A549 (cell line): ENCODE results near the gene TRAF3. TPM values are rescaled to one million over a fixed set of nuclear protein-coding genes. Genes with fewer than 3 reads are reported as not detected.

Source experiments
- ATAC-seq, 2 experiments: fragments of 200-7000 bp in 1 of 2; fragments of >200 bp in 1 of 2; cut with Nextera tagmentation in 1 of 2; cut with Tn5 transposase in 1 of 2; 3 replicates each; pipeline versions ENCODE4 v1.8.0 to v1.9.1; 2018 to 2020; ENCODE audit warnings: mild to moderate bottlenecking in 1 of 2, moderate library complexity in 1 of 2
- CTCF ChIA-PET: fragments of 300-600 bp; sonication (Branson Sonifier 250); formaldehyde crosslinking; extraction: SDS; loops from one replicate; lab custom pipeline; 2021; ENCODE audit warnings: antibody characterized with exemption, inconsistent platforms; lab: Yijun Ruan, JAX
- POLR2A ChIA-PET: fragments of 350-600 bp; formaldehyde crosslinking; extraction: SDS; loops from one replicate; lab custom pipeline; 2021; ENCODE audit warnings: antibody characterized with exemption, inconsistent platforms; lab: Yijun Ruan, JAX
- DNase-seq, 2 experiments: peaks; one replicate each; pipeline versions ENCODE4 v3.0.0 to v3.0.0-alpha.2; 2011 to 2016; ENCODE audit warnings: low read depth in 1 of 2, low spot score in 1 of 2
- FAIRE-seq: peaks from 2 replicates; lab custom pipeline; 2011; peaks lifted over from hg19 to GRCh38; lab: Jason Lieb, UNC
- H3K27ac ChIP-seq, 2 experiments: fragments of >200 bp; sonication (Bioruptor Twin); formaldehyde crosslinking; 3 replicates each; pipeline ENCODE4 v1.5.1; 2016 to 2017
- H3K4me1 ChIP-seq: fragments of >200 bp; sonication (Bioruptor Twin); formaldehyde crosslinking; 3 replicates; pipeline ENCODE4 v1.6.1; 2016
- H3K4me2 ChIP-seq: fragments of >200 bp; sonication (Bioruptor Twin); formaldehyde crosslinking; 3 replicates; pipeline ENCODE4 v1.6.1; 2016
- H3K4me3 ChIP-seq: fragments of >200 bp; sonication (Bioruptor Twin); formaldehyde crosslinking; 3 replicates; pipeline ENCODE4 v1.5.1; 2016
- H3K9me3 ChIP-seq: fragments of >200 bp; sonication (Bioruptor Twin); formaldehyde crosslinking; 3 replicates; pipeline ENCODE4 v1.6.1; 2016
- ATOH8 ChIP-seq: fragments of 250-450 bp; sonication (Bioruptor Pico); IDR thresholded peaks from 2 replicates; pipeline ENCODE4 v1.5.0; 2020; ENCODE audit warnings: low read depth, mild to moderate bottlenecking, moderate library complexity
- BCL3 ChIP-seq: fragments of >200 bp; sonication (Bioruptor Twin); formaldehyde crosslinking; IDR thresholded peaks from 3 replicates; pipeline ENCODE4 v1.6.1; 2016
- CTCF ChIP-seq: fragments of >200 bp; sonication (Bioruptor Twin); formaldehyde crosslinking; IDR thresholded peaks from 3 replicates; pipeline ENCODE4 v1.5.1; 2016
- EHF ChIP-seq: fragments of 250-450 bp; sonication (Bioruptor Pico); IDR thresholded peaks from 2 replicates; pipeline ENCODE4 v1.5.0; 2020; ENCODE audit warnings: mild to moderate bottlenecking
- FOXS1 ChIP-seq: fragments of 250-450 bp; sonication (Bioruptor Pico); IDR thresholded peaks from 2 replicates; pipeline ENCODE4 v1.5.0; 2020; ENCODE audit warnings: mild to moderate bottlenecking, moderate library complexity
- HMGXB4 ChIP-seq: fragments of 250-450 bp; sonication (Bioruptor Pico); IDR thresholded peaks from 2 replicates; pipeline ENCODE4 v1.5.0; 2021; ENCODE audit warnings: mild to moderate bottlenecking, moderate library complexity, borderline replicate concordance
- KDM5A ChIP-seq: fragments of 200-600 bp; sonication (generic); IDR thresholded peaks from 2 replicates; pipeline ENCODE4 v1.6.1; 2016; ENCODE audit warnings: antibody characterized with exemption, mild to moderate bottlenecking
- NFE2L2 ChIP-seq: fragments of 150-350 bp; conservative IDR thresholded peaks from 2 replicates; pipeline ENCODE4 v1.6.1; 2014; ENCODE audit warnings: low read length
- NPAS2 ChIP-seq: fragments of 250-450 bp; sonication (Bioruptor Pico); IDR thresholded peaks from 2 replicates; pipeline ENCODE4 v1.8.0; 2022; ENCODE audit warnings: mild to moderate bottlenecking, moderate library complexity, borderline replicate concordance
- POLR2AphosphoS2 ChIP-seq: conservative IDR thresholded peaks from 2 replicates; pipeline ENCODE4 v1.6.1; 2012; ENCODE audit warnings: low read length, improper control_type of control experiment, inconsistent platforms
- RARB ChIP-seq: fragments of 250-450 bp; sonication (Bioruptor Pico); IDR thresholded peaks from 2 replicates; pipeline ENCODE4 v1.8.0; 2021; ENCODE audit warnings: mild to moderate bottlenecking, moderate library complexity
- whole genome bisulfite sequencing: methylation state at CpG from one replicate; pipeline ENCODE4 v1.1.6; 2017; ENCODE audit errors: missing lambda C conversion rate; 5-methylcytosine and 5-hydroxymethylcytosine counted together
- polyA plus RNA-seq, 4 experiments: library from polyadenylated mRNA; depleted of rRNA in 3 of 4; stranded (reverse); fragments of >200 nt; fragmentation: RNase III in 1 of 4; extraction: RNeasy Plus Mini Kit Qiagen cat#74134 plus additional on column Dnase treatment in 1 of 4; gene quantifications; 2 replicates in 3 of 4; 3 replicates in 1 of 4; pipeline ENCODE4 v1.2.3, GENCODE V29; 2011 to 2017
- TF ChIP-seq, protein P1 (sequence below): IDR thresholded peaks from 2 replicates; pipeline ENCODE4 v1.6.1; 2012
- TF ChIP-seq, protein P2 (sequence below): fragments of 150-350 bp; IDR thresholded peaks from 2 replicates; pipeline ENCODE4 v1.6.1; 2014; ENCODE audit warnings: low read depth, mild to moderate bottlenecking, low read length

The TRAF3 gene
- polyA plus RNA-seq, 2 of the 4 experiments (the other 2 are of a cell fraction), result 20.2 to 25.5 TPM

DNA sequence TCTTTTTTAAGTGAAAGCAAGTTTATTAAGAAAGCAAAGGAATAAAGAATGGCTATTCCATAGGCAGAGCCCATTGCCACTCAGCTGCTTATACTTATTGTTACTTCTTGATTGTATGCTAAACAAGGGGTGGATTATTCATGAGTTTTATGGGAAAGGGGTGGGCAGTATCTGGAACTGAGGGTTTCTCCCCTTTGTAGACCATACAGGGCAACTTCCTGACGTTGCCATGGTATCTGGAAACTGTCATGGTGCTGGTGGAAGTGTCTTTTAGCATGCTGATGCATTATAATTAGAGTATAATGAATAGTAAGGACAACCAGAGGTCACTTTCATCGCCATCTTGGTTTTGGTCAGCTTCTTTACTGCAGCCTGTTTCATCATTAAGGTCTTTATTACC is 78.9 kb downstream of the TRAF3 start (continued):
- no peak for TF ChIP-seq HMGXB4 (CRISPR knock-in tag)
- TF ChIP-seq BCL3, result no peak
- TF ChIP-seq NPAS2 (CRISPR knock-in tag), result no peak
- TF ChIP-seq, all 56 proteins: peak for 0

DNA sequence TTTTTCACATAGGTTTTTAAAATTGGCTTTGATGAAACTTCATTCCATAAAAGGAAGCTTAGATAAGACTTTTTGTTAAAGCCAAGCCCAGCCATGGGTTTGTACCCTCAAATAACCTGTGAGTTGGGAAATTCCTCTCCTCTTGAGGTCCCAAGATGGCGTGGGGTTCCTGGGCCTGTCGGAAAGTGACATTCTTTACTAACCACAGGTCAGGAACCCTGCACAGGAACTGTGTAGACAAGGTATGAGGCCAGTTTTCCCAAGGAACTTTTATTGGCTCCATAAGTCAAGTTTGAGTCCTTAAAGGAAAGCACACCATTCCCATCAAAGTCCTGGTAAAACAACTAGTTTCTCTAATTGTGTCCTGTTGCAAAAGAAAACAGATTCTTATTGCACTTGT is 80.2 kb downstream of the TRAF3 start:
- ChIA-PET CTCF (interaction anchor here (1.6 kb wide), 1 partner anchor 15 kb away, joined by 4 read pairs; no protein-coding TSS in a partner anchor), POLR2A (no interaction called here)
- H3K4me1 ChIP-seq, result no peaks in the 10 kb centered on the region
- DNase-seq, result no peak
- FAIRE-seq, result no peak
- H3K4me3 ChIP-seq, result no peak overlapping the region
- no peaks in the 10 kb centered on the region for H3K9me3 ChIP-seq
- TF ChIP-seq ATOH8 (no peak), EHF (CRISPR knock-in tag) (no peak), KDM5A (no peak), POLR2AphosphoS2 (no peak), RARB (no peak)
- TF ChIP-seq, protein P1, sequence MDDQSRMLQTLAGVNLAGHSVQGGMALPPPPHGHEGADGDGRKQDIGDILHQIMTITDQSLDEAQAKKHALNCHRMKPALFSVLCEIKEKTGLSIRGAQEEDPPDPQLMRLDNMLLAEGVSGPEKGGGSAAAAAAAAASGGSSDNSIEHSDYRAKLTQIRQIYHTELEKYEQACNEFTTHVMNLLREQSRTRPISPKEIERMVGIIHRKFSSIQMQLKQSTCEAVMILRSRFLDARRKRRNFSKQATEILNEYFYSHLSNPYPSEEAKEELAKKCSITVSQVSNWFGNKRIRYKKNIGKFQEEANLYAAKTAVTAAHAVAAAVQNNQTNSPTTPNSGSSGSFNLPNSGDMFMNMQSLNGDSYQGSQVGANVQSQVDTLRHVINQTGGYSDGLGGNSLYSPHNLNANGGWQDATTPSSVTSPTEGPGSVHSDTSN, result no peak
- WGBS, result 90% methylated on average over 2 of the region's 2 CpGs
- H3K27ac ChIP-seq, result no peak overlapping the region
- ATAC-seq, result no peak
- H3K4me2 ChIP-seq, result no peak overlapping the region

DNA sequence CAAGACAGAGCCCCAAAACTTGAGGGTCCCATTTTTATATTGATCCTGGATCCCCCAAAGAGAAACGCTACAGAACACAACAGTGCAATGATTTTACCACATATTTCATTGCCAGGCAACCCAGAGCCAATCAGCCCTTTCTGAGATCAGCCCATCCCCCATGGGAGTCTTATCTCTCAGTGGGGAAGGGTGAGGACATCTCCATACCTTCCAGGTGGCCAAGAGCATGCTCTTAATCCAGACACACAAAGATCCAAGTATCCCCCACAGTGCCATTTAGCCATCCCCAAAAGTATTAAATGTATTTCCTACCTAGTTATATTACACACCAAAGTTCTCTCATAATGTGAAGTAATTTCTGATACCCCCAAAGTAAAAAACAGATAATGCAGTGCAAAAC is 82.7 kb downstream of the TRAF3 start:
- ChIA-PET CTCF (no interaction called here), POLR2A (no interaction called here)
- no peak for FAIRE-seq
- Histone ChIP-seq H3K4me1 (no peaks in the 10 kb centered on the region), H3K9me3 (no peaks in the 10 kb centered on the region), H3K4me3 (no peak overlapping the region), H3K27ac (no peak overlapping the region), H3K4me2 (no peak overlapping the region)
- TF ChIP-seq, protein P2, sequence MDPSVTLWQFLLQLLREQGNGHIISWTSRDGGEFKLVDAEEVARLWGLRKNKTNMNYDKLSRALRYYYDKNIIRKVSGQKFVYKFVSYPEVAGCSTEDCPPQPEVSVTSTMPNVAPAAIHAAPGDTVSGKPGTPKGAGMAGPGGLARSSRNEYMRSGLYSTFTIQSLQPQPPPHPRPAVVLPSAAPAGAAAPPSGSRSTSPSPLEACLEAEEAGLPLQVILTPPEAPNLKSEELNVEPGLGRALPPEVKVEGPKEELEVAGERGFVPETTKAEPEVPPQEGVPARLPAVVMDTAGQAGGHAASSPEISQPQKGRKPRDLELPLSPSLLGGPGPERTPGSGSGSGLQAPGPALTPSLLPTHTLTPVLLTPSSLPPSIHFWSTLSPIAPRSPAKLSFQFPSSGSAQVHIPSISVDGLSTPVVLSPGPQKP, result no peak
- no peak for TF ChIP-seq FOXS1 (CRISPR knock-in tag)
- no peak for TF ChIP-seq NFE2L2
- no peak for TF ChIP-seq BCL3
- no peak for TF ChIP-seq CTCF
- 95% methylated on average over 1 of the region's 1 CpG for WGBS
- no peak for DNase-seq
- no peak for ATAC-seq
